Spleen (tissue), 7 donors: Measurements from ENCODE around the gene FRAS1.

Experiments used
- POLR2A ChIP-seq, 3 donors: fragments of 450-650 bp; IDR thresholded peaks; one replicate each; pipeline ENCODE4 v1.5.1; 2017; ENCODE audit warnings: antibody characterized with exemption in 3 of 3, mild to moderate bottlenecking in 1 of 3
- POLR2AphosphoS5 ChIP-seq, 3 donors: sonication (generic); formaldehyde crosslinking; IDR thresholded peaks; one replicate each; pipeline ENCODE4 v1.5.1; 2017; ENCODE audit warnings: antibody characterized with exemption in 3 of 3
- TF ChIP-seq, protein P1 (sequence below), 11 experiments: fragments of 200-600 bp in 7 of 11; fragments of 450-650 bp in 4 of 11; sonication (generic) in 4 of 11; IDR thresholded peaks in 8 of 11; conservative IDR thresholded peaks in 3 of 11; 1 replicate in 7 of 11; 2 replicates in 4 of 11; pipeline versions ENCODE4 v1.4.0 to v1.8.0; 2016 to 2021; ENCODE audit warnings: antibody characterized with exemption in 11 of 11, inconsistent platforms in 4 of 11, mild to moderate bottlenecking in 1 of 11
- donor health status: DM: no; HTN: no; CAD: no; lungs with moderate emphysema.
- donor health status: DM: no; HTN: no; CAD: no.
- donor health status: DM: no; HTN: no; CAD: no.

GRCh38 chr4:78342125-78342524, 285.0 kb downstream of the FRAS1 start:
- TF ChIP-seq, protein P1, sequence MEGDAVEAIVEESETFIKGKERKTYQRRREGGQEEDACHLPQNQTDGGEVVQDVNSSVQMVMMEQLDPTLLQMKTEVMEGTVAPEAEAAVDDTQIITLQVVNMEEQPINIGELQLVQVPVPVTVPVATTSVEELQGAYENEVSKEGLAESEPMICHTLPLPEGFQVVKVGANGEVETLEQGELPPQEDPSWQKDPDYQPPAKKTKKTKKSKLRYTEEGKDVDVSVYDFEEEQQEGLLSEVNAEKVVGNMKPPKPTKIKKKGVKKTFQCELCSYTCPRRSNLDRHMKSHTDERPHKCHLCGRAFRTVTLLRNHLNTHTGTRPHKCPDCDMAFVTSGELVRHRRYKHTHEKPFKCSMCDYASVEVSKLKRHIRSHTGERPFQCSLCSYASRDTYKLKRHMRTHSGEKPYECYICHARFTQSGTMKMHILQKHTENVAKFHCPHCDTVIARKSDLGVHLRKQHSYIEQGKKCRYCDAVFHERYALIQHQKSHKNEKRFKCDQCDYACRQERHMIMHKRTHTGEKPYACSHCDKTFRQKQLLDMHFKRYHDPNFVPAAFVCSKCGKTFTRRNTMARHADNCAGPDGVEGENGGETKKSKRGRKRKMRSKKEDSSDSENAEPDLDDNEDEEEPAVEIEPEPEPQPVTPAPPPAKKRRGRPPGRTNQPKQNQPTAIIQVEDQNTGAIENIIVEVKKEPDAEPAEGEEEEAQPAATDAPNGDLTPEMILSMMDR (IDR thresholded peaks at IDR 0.05 in 8 of 11, conservative IDR thresholded peaks at IDR 0.05 in 3 of 11): no peak
- no peak for TF ChIP-seq POLR2AphosphoS5 (IDR thresholded peaks at IDR 0.05)
- TF ChIP-seq POLR2A (IDR thresholded peaks at IDR 0.05): no peak
